Measurements from ENCODE around the gene TMEM179. TPM values are rescaled to one million over a fixed set of nuclear protein-coding genes. Genes with fewer than 3 reads are reported as not detected.
A peak's percentile ranks its signal among the peaks of the same experiment; 100 is the strongest.

The TMEM179 gene
- total and polyA plus RNA-seq, 2 of the 13 experiments (the other 11 are each of a cell fraction or from before 2014, with no cell fraction given), result not detected

DNA sequence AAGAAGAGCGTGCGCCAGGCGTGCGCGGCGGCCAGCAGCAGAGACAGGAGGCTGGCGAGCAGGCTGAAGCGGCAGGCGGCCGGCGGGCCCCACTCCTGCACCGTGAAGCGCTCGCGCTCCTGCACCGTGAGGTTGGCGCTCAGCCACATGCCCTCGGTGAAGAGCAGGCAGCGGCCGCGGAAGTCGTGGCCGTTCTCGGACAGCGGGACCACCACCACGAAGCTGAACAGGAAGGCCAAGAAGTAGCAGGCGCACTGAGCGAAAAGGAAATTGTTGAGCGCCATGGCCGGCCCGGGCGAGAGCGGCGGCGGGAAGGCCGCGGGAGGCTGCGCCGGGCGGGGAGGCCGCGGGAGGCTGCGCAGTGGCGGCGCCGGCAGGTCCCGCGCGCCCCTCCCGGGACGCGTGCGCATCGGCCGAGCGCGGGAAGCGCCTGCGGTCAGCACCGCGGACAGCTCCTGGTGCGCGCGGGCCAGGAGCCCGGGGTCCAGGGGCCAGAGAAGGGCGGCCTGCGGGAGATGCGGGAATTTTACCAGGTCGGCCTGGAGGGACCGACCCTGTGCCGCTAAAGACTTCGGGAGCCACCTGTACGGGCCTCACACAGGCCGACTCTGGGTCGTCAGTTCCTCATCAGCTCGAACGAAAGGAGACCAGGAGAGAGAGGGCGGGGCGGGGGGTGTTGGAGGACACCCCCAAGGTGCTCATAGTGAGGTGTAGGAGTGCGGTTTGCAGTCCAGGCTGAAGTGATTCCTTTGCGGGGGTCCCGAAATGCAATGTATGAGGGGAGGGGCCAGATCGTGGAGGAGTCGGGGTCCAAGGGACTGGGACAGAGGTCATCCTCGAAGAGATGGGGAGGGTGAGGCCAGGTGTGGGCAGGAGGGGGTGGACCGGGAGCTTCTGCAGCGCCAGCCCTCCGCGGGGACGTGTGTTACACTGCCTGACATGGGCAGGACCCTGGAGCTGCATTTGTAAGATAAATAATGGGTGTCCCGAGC lies at the start of gene TMEM179 (continued):
- TF ChIP-seq RBM39 (IDR thresholded peaks at IDR 0.05; ENCODE audit: low read depth, low read length, poor library complexity, severe bottlenecking) (no peak), ZNF441 (CRISPR knock-in tag; IDR thresholded peaks at IDR 0.05; ENCODE audit: borderline replicate concordance) (peak; percentile 73; the same call in 1 of the 2 replicates), RFX1 (IDR thresholded peaks at IDR 0.05) (no peak), SRSF4 (IDR thresholded peaks at IDR 0.05; ENCODE audit: low read depth, low read length, poor library complexity, severe bottlenecking) (no peak), YEATS4 (CRISPR knock-in tag; IDR thresholded peaks at IDR 0.05; ENCODE audit: borderline replicate concordance) (0 out of 2 replicates have a peak, but pooled peaks have one; percentile 21), TOE1 (CRISPR knock-in tag; IDR thresholded peaks at IDR 0.05) (no peak), CCDC6 (CRISPR knock-in tag; IDR thresholded peaks at IDR 0.05) (peak; percentile 35; the same call in 1 of the 2 replicates), SAFB2 (CRISPR knock-in tag; IDR thresholded peaks at IDR 0.05; ENCODE audit: borderline replicate concordance, low read depth) (0 out of 2 replicates have a peak, but pooled peaks have one; percentile 51), ZNF484 (CRISPR knock-in tag; IDR thresholded peaks at IDR 0.05; ENCODE audit: borderline replicate concordance, low read depth) (no peak), ZNF660 (CRISPR knock-in tag; IDR thresholded peaks at IDR 0.05; ENCODE audit: borderline replicate concordance, low read depth) (no peak), BORCS8-MEF2B (CRISPR knock-in tag; IDR thresholded peaks at IDR 0.05) (no peak), ONECUT2 (CRISPR knock-in tag; IDR thresholded peaks at IDR 0.05) (no peak), ZNF501 (CRISPR knock-in tag; IDR thresholded peaks at IDR 0.05) (0 out of 2 replicates have a peak, but pooled peaks have one; percentile 25), HNRNPH1 (optimal IDR thresholded peaks at IDR 0.05; ENCODE audit: low read depth, low read length) (no peak), GZF1 (CRISPR knock-in tag; IDR thresholded peaks at IDR 0.05) (no peak), MIER2 (CRISPR knock-in tag; IDR thresholded peaks at IDR 0.05) (peak; percentile 94)
- TF ChIP-seq, protein P1, sequence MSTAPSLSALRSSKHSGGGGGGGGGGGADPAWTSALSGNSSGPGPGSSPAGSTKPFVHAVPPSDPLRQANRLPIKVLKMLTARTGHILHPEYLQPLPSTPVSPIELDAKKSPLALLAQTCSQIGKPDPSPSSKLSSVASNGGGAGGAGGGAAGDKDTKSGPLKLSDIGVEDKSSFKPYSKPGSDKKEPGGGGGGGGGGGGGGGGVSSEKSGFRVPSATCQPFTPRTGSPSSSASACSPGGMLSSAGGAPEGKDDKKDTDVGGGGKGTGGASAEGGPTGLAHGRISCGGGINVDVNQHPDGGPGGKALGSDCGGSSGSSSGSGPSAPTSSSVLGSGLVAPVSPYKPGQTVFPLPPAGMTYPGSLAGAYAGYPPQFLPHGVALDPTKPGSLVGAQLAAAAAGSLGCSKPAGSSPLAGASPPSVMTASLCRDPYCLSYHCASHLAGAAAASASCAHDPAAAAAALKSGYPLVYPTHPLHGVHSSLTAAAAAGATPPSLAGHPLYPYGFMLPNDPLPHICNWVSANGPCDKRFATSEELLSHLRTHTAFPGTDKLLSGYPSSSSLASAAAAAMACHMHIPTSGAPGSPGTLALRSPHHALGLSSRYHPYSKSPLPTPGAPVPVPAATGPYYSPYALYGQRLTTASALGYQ (CRISPR knock-in tag; IDR thresholded peaks at IDR 0.05), result no peak
- TF ChIP-seq, protein P2, sequence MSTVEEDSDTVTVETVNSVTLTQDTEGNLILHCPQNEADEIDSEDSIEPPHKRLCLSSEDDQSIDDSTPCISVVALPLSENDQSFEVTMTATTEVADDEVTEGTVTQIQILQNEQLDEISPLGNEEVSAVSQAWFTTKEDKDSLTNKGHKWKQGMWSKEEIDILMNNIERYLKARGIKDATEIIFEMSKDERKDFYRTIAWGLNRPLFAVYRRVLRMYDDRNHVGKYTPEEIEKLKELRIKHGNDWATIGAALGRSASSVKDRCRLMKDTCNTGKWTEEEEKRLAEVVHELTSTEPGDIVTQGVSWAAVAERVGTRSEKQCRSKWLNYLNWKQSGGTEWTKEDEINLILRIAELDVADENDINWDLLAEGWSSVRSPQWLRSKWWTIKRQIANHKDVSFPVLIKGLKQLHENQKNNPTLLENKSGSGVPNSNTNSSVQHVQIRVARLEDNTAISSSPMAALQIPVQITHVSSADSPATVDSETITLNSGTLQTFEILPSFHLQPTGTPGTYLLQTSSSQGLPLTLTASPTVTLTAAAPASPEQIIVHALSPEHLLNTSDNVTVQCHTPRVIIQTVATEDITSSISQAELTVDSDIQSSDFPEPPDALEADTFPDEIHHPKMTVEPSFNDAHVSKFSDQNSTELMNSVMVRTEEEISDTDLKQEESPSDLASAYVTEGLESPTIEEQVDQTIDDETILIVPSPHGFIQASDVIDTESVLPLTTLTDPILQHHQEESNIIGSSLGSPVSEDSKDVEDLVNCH (CRISPR knock-in tag; IDR thresholded peaks at IDR 0.05), result no peak
- TF ChIP-seq, protein P3, sequence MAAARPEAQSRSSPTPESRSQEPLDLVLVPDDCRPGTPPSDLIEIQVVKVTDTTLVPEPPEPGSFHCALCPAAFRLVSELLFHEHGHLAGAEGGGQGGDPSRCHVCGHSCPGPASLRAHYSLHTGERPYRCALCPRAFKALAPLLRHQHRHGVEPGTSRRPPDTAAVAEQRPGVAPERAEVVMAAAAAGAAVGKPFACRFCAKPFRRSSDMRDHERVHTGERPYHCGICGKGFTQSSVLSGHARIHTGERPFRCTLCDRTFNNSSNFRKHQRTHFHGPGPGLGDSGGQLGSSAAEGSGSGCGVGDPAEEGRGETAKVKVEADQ (CRISPR knock-in tag; IDR thresholded peaks at IDR 0.05; ENCODE audit: borderline replicate concordance), result 0 out of 2 replicates have a peak, but pooled peaks have one; percentile 31
- TF ChIP-seq, protein P4, sequence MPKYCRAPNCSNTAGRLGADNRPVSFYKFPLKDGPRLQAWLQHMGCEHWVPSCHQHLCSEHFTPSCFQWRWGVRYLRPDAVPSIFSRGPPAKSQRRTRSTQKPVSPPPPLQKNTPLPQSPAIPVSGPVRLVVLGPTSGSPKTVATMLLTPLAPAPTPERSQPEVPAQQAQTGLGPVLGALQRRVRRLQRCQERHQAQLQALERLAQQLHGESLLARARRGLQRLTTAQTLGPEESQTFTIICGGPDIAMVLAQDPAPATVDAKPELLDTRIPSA (CRISPR knock-in tag; IDR thresholded peaks at IDR 0.05; ENCODE audit: borderline replicate concordance), result no peak
- TF ChIP-seq, protein P5, sequence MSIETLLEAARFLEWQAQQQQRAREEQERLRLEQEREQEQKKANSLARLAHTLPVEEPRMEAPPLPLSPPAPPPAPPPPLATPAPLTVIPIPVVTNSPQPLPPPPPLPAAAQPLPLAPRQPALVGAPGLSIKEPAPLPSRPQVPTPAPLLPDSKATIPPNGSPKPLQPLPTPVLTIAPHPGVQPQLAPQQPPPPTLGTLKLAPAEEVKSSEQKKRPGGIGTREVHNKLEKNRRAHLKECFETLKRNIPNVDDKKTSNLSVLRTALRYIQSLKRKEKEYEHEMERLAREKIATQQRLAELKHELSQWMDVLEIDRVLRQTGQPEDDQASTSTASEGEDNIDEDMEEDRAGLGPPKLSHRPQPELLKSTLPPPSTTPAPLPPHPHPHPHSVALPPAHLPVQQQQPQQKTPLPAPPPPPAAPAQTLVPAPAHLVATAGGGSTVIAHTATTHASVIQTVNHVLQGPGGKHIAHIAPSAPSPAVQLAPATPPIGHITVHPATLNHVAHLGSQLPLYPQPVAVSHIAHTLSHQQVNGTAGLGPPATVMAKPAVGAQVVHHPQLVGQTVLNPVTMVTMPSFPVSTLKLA (IDR thresholded peaks at IDR 0.05), result no peak

Measured in HepG2 (cell line).